ENCODE measurements around the gene TFR2. TPM values are rescaled to one million over a fixed set of nuclear protein-coding genes. Genes with fewer than 3 reads are reported as not detected.

TFR2 gene
- total and polyA plus RNA-seq, 2 experiments from 2014 or later = 3.7 to 4.2 TPM

- Histone ChIP-seq H3K9me2 (ENCODE audit: insufficient read depth) (no peaks in the 10 kb centered on the region), H3K79me2 (replicated peaks; ENCODE audit: insufficient read depth) (peaks cover 21% of the 10 kb centered on the region), H3F3A (replicated peaks; ENCODE audit: low read depth) (peaks cover 20% of the 10 kb centered on the region), H4K20me1 (replicated peaks; ENCODE audit: insufficient read depth) (peaks cover 8% of the 10 kb centered on the region; the same call in 1 of the 2 replicates), H3K4me1 (ENCODE audit: insufficient read depth) (peaks cover 36% of the 10 kb centered on the region), H3K36me3 (ENCODE audit: insufficient read depth) (0 out of 2 replicates have a peak, but pooled peaks cover 4% of the 10 kb centered on the region), H3K27me3 (ENCODE audit: insufficient read depth) (peaks cover 20% of the 10 kb centered on the region), H3K4me2 (peak within 1 kb of the TSS; percentile 86), H3K4me3 (peak within 1 kb of the TSS; percentile 98), H3K27ac (ENCODE audit: low read depth) (peak within 1 kb of the TSS; percentile 99), H2AFZ (peak within 1 kb of the TSS; percentile 87; the same call in 1 of the 2 replicates)
- TF ChIP-seq ZNF462 (CRISPR knock-in tag; IDR thresholded peaks at IDR 0.05) (no peak), EZH2phosphoT487 (IDR thresholded peaks at IDR 0.05; ENCODE audit: unreplicated experiment) (no peak), CTCF (conservative IDR thresholded peaks at IDR 0.05; ENCODE audit: low read depth in 2 of 2) (no peak), JUNB (IDR thresholded peaks at IDR 0.05; ENCODE audit: unreplicated experiment) (no peak), ETS1 (IDR thresholded peaks at IDR 0.05) (peak; percentile 53; the same call in 1 of the 2 replicates), EZH2 (IDR thresholded peaks at IDR 0.05; ENCODE audit: low read depth, unreplicated experiment) (no peak), POLR2AphosphoS5 (IDR thresholded peaks at IDR 0.05; ENCODE audit: low read depth) (peak; percentile 90), STAT1 (IDR thresholded peaks at IDR 0.05; ENCODE audit: unreplicated experiment) (no peak), REST (IDR thresholded peaks at IDR 0.05; ENCODE audit: unreplicated experiment) (no peak), ZNF114 (CRISPR knock-in tag; IDR thresholded peaks at IDR 0.05) (no peak), ZNF331 (CRISPR knock-in tag; IDR thresholded peaks at IDR 0.05; ENCODE audit: low read depth) (no peak), CREB1 (CRISPR knock-in tag; IDR thresholded peaks at IDR 0.05; ENCODE audit: low read depth) (no peak; the same call in 1 of the 2 replicates), NANOG (IDR thresholded peaks at IDR 0.05; ENCODE audit: borderline replicate concordance) (no peak)
- Mint-ChIP-seq H3K36me3 (ENCODE audit: low read depth) (no peaks in the 10 kb centered on the region; the same call in 2 of the 3 replicates), H3K4me3 (peak within 1 kb of the TSS; percentile 91), H3K27ac (peak within 1 kb of the TSS; percentile 97), H3K9me3 (no peaks in the 10 kb centered on the region), H3K27me3 (ENCODE audit: insufficient read depth, low read depth, poor library complexity) (peaks cover 37% of the 10 kb centered on the region), H3K4me1 (peaks cover 46% of the 10 kb centered on the region)
- DNase-seq (ENCODE audit: low spot score) (peak; percentile 81), ATAC-seq (peak; percentile 39)
Observed at GRCh38 chr7:100585511-100586265, 55.7 kb downstream of the TFR2 start, which contains the start of gene LRCH4. LRCH4 (minus strand) TSS chr7:100586129; CDS start chr7:100586100, 29 bp downstream.

Measured in GM23338 (cell line).